HFF-Myc (cell line): ENCODE data around the gene MPZL3.

ENCODE experiments used
- DNase-seq: peaks from one replicate; pipeline ENCODE4 v3.0.0-alpha.2; 2011; ENCODE audit warnings: low read depth; ENCODE audit errors: extremely low read depth
- H3K4me3 ChIP-seq: replicated peaks from 2 replicates; pipeline ENCODE4 v1.5.1; 2011; ENCODE audit warnings: low read depth, mild to moderate bottlenecking, control low read depth, low read length
- TF ChIP-seq, protein P1 (sequence below): IDR thresholded peaks from 2 replicates; pipeline ENCODE4 v1.5.1; 2012; ENCODE audit warnings: mild to moderate bottlenecking, low read depth, low read length, control low read depth; ENCODE audit errors: missing control alignments

The MPZL3 gene

DNA sequence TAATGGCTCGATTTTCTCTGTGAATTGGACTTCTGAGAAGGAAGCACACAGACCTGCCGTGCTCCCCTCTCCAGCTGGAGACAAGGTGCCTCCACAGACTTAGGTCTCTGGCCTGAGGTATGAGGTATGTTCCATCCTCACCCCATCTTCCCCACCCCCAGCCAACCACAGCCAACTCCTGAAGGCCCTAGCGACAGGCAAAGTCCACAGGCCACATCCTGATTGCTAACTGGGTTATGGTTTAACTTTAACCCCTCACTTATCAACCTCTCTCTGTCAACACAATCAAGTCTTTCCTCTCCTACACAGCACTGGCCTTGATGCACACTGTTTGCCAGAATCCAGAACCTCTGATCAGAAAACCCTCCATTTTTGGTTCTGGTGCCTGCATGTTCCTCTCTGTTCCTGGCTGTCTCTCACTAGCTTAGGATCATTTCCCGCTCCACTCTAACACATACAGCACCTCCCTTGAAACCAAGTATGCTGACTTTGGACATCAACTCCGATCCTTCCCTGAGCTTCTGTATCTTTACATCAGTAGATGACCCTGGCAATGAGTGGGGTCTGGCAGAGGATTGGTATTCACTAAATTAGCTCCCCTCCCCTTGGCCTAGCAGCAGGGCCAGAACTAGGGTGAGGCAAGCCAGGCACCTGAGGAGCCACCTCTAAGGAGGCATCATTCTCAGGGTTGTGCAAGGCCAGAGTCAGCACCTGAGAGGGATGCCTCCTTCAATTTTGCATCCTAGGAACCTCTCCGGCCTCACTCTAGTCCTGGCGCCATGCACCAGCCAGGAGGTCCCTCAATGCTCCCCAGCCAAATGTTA, 49.4 kb downstream of the MPZL3 start:
- no peak for DNase-seq
- H3K4me3 ChIP-seq: no peak overlapping the region
- TF ChIP-seq, protein P1, sequence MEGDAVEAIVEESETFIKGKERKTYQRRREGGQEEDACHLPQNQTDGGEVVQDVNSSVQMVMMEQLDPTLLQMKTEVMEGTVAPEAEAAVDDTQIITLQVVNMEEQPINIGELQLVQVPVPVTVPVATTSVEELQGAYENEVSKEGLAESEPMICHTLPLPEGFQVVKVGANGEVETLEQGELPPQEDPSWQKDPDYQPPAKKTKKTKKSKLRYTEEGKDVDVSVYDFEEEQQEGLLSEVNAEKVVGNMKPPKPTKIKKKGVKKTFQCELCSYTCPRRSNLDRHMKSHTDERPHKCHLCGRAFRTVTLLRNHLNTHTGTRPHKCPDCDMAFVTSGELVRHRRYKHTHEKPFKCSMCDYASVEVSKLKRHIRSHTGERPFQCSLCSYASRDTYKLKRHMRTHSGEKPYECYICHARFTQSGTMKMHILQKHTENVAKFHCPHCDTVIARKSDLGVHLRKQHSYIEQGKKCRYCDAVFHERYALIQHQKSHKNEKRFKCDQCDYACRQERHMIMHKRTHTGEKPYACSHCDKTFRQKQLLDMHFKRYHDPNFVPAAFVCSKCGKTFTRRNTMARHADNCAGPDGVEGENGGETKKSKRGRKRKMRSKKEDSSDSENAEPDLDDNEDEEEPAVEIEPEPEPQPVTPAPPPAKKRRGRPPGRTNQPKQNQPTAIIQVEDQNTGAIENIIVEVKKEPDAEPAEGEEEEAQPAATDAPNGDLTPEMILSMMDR: no peak

- H3K4me3 ChIP-seq: no peak overlapping the region
- DNase-seq: no peak
- TF ChIP-seq, protein P1: no peak
Observed at GRCh38 chr11:118201966-118202365, 50.2 kb downstream of the MPZL3 start.

GRCh38 chr11:118200901-118201680, 51.1 kb downstream of the MPZL3 start:
- no peak overlapping the region for H3K4me3 ChIP-seq
- TF ChIP-seq, protein P1: no peak
- no peak for DNase-seq

- no peak overlapping the region for H3K4me3 ChIP-seq
- TF ChIP-seq, protein P1: no peak
- no peak for DNase-seq
Observed at GRCh38 chr11:118200497-118200896, 51.7 kb downstream of the MPZL3 start.

DNA sequence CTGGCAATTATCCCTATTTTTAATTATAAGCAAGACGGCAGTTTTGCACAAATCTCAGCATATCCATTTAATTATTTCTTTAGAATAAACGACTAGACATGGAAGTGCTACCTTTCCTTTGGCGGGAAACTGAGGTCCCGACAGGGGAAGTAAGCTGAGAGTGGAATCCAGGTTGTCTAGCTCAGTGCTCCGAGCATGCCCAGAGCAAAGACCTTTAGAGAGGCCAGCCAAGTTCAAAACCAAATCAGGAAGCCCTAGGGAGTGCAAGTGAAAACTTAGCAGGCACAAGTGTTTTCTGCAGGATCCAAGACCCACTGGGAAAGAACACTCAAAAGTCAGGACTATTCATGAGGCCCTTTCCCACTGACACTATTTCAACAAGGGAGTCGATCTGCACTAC, 53.0 kb downstream of the MPZL3 start:
- no peak overlapping the region for H3K4me3 ChIP-seq
- DNase-seq: no peak
- TF ChIP-seq, protein P1: no peak

- TF ChIP-seq, protein P1: peak; percentile 91
- H3K4me3 ChIP-seq: no peak overlapping the region
- no peak for DNase-seq
Observed at GRCh38 chr11:118198370-118198769, 53.8 kb downstream of the MPZL3 start.
